Stimulated activated CD8-positive, alpha-beta memory T cell treated with anti-CD3 and anti-CD28 coated beads, Interleukin-7, amount 100 ng/mL, for 4 hours (primary cell): ENCODE measurements around the gene HAGH.

Experiments used
- DNase-seq, 2 donors: peaks; one replicate each; pipeline ENCODE4 v3.0.0-alpha.2; 2020; ENCODE audit warnings: low read depth in 2 of 2

The HAGH gene

GRCh38 chr16:1773703-1774447 lies 52.8 kb downstream of the HAGH start:
- no peak for DNase-seq

DNA sequence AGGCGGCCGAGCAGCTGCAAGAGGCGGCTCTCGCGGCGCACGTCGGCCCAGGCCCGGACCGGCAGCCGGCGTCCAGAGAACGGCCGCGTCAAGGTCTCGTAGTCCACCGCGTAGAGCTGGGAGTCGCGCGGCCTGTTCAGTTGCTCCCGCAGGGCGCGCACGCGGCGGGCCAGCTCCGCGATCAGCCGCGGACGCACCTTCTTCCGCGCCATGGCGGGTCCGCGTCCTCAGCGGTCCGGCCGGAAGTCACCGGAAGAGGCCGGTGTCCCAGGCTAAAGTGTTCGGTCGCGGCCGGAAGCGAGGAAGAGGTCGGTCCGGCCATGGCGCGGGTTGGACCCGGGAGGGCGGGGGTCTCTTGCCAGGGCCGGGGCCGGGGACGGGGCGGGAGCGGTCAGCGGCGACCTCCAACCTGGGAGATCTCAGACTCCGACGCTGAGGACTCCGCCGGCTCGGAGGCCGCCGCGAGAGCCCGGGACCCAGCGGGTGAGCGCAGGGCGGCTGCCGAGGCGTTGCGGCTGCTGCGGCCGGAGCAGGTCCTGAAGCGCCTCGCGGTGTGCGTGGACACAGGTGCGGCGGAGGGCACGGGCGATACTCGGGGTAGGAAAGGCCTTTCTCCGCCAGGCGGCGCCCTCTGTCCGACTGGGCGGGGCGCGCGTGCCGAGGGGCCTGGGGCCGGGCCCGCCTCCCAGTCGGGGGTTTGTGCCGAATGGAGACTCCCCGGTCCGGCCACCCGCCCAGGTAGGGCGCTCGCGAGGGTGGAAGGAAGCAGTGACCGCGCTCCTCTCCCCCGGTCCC lies 53.5 kb downstream of the HAGH start, which contains the start of gene MRPS34:
MRPS34 (minus strand) TSS at position 227 of the 795 bp plus-strand sequence; CDS start at position 212, 15 bp downstream.
- DNase-seq, result peak; percentile 56 to 72

- peak in 1 of 2 donors; percentile 37 for DNase-seq
These were observed 54.2 kb downstream of the HAGH start, which contains the start of gene EME2 for GRCh38 chr16:1772362-1772907. EME2 (plus strand) TSS chr16:1772810; CDS start chr16:1773228, 418 bp downstream.

DNA sequence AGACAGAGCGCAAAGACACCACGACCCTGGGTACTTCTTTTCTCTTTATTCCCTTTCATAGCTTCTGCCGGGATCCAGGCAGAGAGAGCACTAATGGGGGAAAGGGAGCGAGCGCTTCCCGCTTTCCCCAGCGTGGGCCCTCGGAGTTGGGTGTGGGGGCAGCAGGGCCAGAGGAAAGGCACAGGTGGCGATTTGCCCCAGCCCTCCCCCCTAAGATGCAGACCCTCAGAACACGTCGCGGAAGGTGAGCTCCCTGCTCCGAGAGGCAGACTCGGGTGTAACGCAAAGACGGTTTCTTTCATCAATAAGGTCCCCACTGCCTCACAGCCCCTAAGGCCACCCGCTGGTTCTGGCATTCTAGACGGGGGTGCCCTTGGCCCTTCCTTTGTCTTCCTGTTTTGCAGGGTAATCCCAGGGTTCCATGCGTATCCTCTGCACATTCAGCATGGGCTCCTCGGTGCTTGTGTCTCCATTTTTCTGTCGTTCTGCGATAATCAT lies 54.7 kb downstream of the HAGH start:
- no peak for DNase-seq

- DNase-seq, result peak; percentile 41 to 67
These were observed 55.3 kb downstream of the HAGH start, which contains the start of gene NME3 for GRCh38 chr16:1771188-1771863. NME3 (minus strand) TSS chr16:1771543; CDS start chr16:1771534, 9 bp downstream.

- peak in 1 of 2 donors; percentile 52 for DNase-seq
These were observed 56.1 kb downstream of the HAGH start for GRCh38 chr16:1770328-1771187.

DNA sequence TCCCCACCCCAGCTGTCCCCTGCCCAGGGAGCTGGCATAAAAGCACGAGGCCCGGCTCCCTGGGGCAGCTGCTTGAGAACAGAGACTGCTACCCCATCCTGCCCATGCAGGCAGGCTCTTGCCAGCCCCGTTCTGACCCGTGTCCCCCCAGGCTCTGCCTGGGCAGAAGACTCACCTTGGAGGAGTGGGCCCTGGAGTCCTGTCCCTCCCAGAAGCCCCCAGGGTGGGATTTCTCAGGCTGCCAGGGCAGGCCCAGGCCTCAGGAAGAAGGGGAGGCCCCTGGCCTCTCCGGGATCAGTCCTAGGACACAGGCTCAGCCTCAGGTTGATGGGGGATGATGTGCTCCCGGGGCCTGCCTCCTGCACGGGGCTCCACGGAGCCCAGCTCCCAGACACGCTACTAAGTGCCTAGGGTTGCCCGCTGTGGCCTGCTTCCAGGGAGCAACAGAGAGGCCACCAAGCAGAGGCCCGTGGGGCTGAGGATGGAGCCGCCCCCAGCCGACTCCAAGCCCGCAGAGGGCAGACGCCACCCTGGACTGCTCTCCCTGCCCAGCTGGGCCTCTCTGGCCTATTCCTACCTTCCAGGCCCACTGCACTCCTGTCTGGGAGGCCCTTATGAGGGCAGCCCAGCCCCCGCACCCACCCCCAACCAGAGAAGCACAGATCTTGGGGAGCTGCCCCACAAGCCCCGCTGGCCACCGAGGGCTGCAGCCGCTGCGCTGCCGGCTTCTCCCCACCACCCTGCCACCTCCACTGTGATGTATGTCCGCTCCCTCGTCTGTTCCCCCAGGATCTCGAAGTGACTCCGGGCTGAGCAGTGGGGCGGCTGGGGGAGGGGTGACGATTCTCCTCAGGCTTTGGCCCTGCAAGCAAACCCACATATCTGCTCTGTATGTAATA lies 57.0 kb downstream of the HAGH start:
- DNase-seq, result no peak

DNA sequence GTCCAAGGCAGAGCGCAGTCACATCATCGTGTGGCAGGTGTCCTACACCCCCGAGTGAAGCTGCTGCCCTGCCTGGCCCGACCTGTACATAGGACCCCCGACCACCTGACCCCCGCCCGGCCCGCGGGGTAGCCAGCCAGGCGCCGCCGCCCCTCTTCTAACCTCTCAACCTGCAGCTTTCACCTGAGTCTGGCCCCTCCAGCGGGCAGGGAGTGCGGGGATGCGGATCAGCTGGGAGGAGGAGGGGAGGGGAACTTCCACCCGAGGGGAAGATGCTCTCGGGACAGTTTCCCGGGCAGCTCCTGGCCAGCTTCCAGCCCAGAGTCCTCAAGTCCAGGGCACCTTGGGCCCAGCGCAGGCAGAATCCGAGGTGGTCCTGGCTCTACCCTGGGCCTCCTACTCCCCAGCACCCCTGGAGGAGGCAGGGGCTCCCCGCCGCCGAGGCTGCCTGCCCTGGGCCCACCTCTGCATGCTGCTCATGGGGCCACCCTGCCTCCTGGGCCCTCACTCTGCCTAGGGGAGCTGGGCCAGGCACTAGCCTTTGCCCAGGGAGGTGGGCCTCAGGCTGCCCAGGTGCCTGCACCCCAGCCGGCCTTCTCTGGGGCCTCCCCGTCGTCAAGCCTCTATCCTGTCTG lies 57.7 kb downstream of the HAGH start:
- DNase-seq, result no peak

- DNase-seq, result no peak
These were observed 58.4 kb downstream of the HAGH start for GRCh38 chr16:1768061-1768766.

DNA sequence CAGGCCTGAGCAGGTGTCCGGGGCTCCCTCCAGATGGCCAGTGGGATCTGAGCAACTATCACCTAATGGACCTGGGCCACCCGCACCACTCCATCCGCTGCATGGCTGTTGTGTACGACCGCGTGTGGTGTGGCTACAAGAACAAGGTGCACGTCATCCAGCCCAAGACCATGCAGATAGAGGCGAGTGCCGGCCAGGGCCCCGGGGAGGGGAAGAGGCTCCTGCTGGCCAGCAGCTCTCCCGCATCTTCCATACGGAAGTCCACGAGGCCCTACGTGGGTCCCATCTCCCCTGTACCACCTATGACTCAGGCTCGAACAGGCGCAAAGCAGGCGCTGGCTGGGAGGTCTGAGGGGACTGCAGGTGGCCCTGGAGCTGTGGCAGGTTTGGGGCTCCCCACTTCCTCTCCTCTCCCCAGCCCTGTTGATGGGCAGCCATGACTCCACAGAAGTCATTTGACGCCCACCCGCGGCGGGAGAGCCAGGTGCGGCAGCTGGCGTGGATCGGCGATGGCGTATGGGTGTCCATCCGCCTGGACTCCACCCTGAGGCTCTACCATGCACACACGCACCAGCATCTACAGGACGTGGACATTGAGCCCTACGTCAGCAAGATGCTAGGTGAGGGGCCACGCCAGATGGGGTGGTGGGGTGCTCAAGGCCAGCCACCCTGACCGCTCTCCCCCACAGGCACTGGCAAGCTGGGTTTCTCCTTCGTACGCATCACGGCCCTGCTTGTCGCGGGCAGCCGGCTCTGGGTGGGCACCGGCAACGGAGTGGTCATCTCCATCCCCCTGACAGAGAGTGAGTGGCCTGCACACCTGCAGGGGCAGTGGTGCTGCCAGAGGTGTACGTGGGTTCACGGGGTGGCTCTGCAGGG lies 59.3 kb downstream of the HAGH start:
- DNase-seq, result no peak

DNA sequence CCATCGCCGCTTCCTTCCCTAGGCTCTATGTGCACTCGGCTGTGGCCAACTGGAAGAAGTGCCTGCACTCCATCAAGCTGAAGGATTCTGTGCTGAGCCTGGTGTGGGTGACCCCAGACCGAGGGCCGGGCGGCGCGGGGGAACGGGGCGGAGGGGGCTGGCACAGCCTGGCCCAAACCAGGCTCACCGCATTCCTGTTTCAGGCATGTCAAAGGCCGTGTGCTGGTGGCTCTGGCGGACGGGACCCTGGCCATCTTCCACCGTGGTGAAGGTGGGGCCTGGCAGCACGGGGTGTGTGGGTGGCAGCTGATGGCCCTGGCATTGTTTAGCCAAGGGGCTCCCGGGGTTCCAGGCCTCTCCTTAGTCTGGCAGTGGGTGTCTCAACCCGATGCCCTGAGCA lies 59.9 kb downstream of the HAGH start:
- DNase-seq, result no peak

- no peak for DNase-seq
These were observed 60.4 kb downstream of the HAGH start for GRCh38 chr16:1766231-1766630.

- no peak for DNase-seq
These were observed 60.8 kb downstream of the HAGH start for GRCh38 chr16:1765826-1766225.

- no peak for DNase-seq
These were observed 61.7 kb downstream of the HAGH start for GRCh38 chr16:1764971-1765370.

DNA sequence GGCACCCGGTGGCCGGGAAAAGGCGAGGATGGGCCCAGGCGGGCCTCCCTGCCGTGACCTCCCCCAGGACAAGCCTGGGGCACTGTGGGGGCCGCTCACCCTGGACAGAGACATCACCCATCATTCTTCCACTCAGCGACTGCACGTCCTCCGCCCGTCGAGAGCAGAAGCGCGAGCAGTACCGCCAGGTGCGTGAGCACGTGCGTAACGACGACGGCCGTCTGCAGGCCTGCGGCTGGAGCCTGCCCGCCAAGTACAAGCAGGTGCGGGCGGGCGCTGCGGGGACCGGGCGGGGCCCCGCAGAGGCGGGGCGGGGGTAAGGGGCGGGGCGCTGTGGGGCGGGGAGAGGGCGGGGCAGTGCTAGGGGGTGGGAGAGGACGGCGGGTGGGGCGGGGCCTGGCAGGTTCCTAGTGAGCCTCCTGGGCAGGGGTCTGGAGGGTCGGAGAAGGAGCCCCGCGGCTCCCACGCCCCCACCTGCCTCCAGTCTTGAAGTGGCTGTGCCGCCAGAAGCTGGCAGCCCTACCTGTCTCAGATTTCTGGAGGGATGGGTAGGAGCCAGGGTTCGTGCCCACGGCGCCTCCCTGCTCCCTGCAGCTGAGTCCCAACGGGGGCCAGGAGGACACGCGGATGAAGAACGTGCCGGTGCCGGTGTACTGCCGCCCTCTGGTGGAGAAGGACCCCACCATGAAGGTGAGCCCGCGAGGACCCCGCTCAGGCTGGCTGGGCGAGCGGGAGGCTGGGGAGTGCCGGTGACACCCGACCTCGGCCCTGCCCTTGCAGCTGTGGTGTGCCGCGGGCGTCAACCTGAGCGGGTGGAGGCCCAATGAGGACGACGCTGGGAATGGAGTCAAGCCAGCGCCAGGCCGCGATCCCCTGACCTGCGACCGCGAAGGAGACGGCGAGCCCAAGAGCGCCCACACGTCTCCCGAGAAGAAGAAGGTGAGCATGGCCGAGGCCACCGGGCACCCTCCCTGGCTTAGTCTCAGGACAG lies 62.8 kb downstream of the HAGH start:
- no peak for DNase-seq

GRCh38 chr16:1762879-1763520 lies 63.6 kb downstream of the HAGH start:
- no peak for DNase-seq
